Mesothelial cell of epicardium (in vitro differentiated cells): ENCODE measurements around the gene PRKAG1. TPM values are rescaled to one million over a fixed set of nuclear protein-coding genes. Genes with fewer than 3 reads are reported as not detected.

ENCODE experiments used
- DNase-seq, 2 experiments: peaks; one replicate each; pipeline ENCODE4 v3.0.0; 2021; ENCODE audit warnings: low spot score in 2 of 2; ENCODE audit not compliant: unreplicated experiment in 2 of 2
- H3K27ac Mint-ChIP-seq: 2 replicates; pipeline ENCODE4 v1.8.0; 2021; ENCODE audit warnings: mixed read lengths
- H3K27me3 Mint-ChIP-seq: 2 replicates; pipeline ENCODE4 v1.8.0; 2021; ENCODE audit warnings: low read depth, mixed read lengths
- H3K36me3 Mint-ChIP-seq: 2 replicates; pipeline ENCODE4 v1.8.0; 2021; ENCODE audit warnings: mixed read lengths
- H3K4me1 Mint-ChIP-seq: 2 replicates; pipeline ENCODE4 v1.8.0; 2021; ENCODE audit warnings: mixed read lengths
- H3K4me3 Mint-ChIP-seq: 2 replicates; pipeline ENCODE4 v1.8.0; 2021; ENCODE audit warnings: mild to moderate bottlenecking, moderate library complexity, mixed read lengths
- H3K9me3 Mint-ChIP-seq: 2 replicates; pipeline ENCODE4 v1.8.0; 2021; ENCODE audit warnings: mixed read lengths
- CTCF ChIP-seq: fragments of 200-600 bp; sonication (generic); IDR thresholded peaks from one replicate; pipeline ENCODE4 v1.5.0; 2021; ENCODE audit warnings: antibody characterized with exemption; ENCODE audit not compliant: unreplicated experiment
- total RNA-seq: library from RNA; stranded (reverse); gene quantifications from 3 replicates; pipeline ENCODE4 v1.2.1, GENCODE V29; 2021

PRKAG1 gene
- total RNA-seq, 1 donor from 2014 or later = 61.8 TPM

DNA sequence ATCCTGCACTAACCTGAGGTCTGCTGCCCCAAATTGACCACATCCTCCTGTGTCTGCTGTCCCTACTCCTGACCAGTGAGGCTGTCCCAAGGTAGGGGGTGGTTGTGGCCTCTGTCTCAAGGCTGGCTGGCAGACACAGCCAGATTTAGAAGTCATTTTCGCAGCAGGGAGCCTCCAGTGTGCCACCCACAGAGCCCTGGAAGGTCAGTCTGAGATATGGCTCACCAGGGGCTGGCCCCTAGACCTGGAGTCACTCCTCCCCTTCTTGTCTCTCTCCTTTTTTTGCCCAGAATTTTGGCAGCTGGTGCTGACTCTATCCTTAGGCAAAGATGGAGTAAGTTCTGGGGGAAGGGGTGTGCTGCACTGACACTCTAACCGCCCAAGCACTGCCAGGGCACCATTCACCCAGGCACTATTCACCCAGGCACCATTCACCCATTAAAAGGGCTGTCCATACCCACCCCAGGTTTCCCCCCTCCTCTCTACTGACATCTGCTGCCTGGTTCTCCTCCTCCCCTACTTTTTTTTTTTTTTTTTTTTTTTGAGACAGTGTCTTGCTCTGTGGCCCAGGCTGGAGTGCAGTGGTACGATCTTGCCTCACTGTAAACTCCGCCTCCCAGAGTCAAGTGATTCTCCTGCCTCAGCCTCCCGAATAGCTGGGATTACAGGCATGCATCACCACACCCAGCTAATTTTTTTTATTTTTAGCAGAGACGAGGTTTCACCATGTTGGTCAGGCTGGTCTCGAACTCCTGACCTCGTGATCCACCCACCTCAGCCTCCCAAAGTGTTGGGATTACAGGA lies 27.1 kb downstream of the PRKAG1 start:
- Mint-ChIP-seq H3K27me3 (peaks cover 78% of the 10 kb centered on the region), H3K4me3 (no peak overlapping the region), H3K27ac (no peak overlapping the region), H3K9me3 (no peaks in the 10 kb centered on the region), H3K4me1 (peaks cover 4% of the 10 kb centered on the region), H3K36me3 (no peaks in the 10 kb centered on the region)
- DNase-seq = no peak
- TF ChIP-seq CTCF = no peak

- Mint-ChIP-seq H3K9me3 (no peaks in the 10 kb centered on the region), H3K36me3 (no peaks in the 10 kb centered on the region), H3K4me3 (no peak overlapping the region), H3K4me1 (peaks cover 4% of the 10 kb centered on the region), H3K27ac (no peak overlapping the region), H3K27me3 (peaks cover 78% of the 10 kb centered on the region)
- TF ChIP-seq CTCF = no peak
- DNase-seq = no peak
Measured at GRCh38 chr12:48990552-48990951, 28.0 kb downstream of the PRKAG1 start.

DNA sequence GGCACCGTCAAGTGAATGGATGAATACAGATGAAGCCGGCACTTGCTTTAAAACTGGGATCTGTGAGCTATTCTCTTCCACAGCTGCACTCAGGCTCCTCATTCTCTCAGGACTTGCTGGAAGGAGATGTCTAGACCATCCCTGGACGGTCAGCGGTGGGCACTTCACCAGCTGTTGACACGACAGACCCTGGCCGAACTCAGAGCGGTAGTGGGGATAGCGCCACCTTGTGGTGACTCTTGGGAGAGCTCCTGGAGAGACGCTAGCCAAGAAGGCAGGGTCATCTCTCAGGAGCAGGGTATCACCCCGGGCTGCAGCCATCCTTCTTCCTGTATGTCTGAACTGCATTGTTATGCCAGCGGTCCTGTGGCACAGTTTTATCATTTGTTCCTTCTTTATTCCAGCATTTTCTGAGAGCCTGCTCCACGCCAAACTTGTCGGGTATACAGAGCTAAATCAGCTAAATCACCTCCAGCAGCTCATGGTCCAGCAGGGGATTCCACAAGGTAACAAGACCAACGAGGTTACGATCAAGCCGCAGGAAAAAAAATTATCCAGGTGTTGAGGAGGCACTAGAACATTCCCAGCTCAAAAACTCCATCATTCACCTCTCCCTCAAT lies 30.4 kb downstream of the PRKAG1 start:
- Mint-ChIP-seq H3K4me3 (no peak overlapping the region), H3K4me1 (no peaks in the 10 kb centered on the region), H3K27ac (no peak overlapping the region), H3K9me3 (no peaks in the 10 kb centered on the region), H3K36me3 (no peaks in the 10 kb centered on the region), H3K27me3 (peaks cover 81% of the 10 kb centered on the region)
- TF ChIP-seq CTCF = peak; percentile 86
- DNase-seq = peak in 1 of 2 experiments; percentile 73

DNA sequence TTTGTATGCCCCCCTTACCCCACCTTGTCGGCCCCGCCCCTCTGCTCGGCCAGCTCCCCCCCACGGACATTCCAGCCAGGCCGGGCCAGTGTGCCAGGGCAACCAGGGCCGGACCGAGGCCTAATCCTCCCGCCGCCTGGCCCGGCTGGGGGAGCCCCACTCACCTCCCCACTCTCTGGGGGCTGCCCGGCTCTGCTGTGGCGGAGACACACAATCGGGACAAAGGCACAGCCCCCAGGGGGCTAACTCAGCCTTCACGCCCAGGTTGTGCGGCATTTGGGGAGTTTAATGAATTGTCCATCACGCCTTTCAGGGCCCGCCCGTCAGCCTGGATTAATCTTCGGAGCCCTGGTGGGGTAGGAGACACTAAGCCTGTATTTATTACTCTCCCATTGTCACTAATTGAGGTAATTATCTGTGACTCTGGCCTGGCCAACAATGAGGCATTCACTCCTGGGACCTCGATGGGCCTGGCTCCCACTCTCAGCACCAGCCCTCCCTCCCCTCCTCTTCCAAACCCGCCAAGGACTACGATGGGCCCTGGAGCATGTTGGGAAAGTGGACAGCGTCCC lies 31.8 kb downstream of the PRKAG1 start:
- Mint-ChIP-seq H3K27ac (no peak overlapping the region), H3K36me3 (no peaks in the 10 kb centered on the region), H3K27me3 (peaks cover 88% of the 10 kb centered on the region), H3K4me3 (no peak overlapping the region), H3K9me3 (no peaks in the 10 kb centered on the region), H3K4me1 (peaks cover 1% of the 10 kb centered on the region)
- DNase-seq = no peak
- TF ChIP-seq CTCF = no peak

- H3K4me1 Mint-ChIP-seq = peaks cover 9% of the 10 kb centered on the region
- H3K9me3 Mint-ChIP-seq = no peaks in the 10 kb centered on the region
- no peak for TF ChIP-seq CTCF
- no peak overlapping the region for H3K27ac Mint-ChIP-seq
- no peaks in the 10 kb centered on the region for H3K36me3 Mint-ChIP-seq
- H3K27me3 Mint-ChIP-seq = peaks cover 95% of the 10 kb centered on the region
- no peak for DNase-seq
- no peak overlapping the region for H3K4me3 Mint-ChIP-seq
Measured at GRCh38 chr12:48985901-48986300, 32.7 kb downstream of the PRKAG1 start.
